GM12873 (cell line): ENCODE data around the gene PTPRG.

Source experiments
- TF ChIP-seq, protein P1 (sequence below): IDR thresholded peaks from 2 replicates; pipeline ENCODE4 v1.5.1; 2012; ENCODE audit warnings: low read depth, mild to moderate bottlenecking, moderate library complexity, low read length, control low read depth; ENCODE audit not compliant: insufficient read depth; ENCODE audit errors: missing control alignments

PTPRG gene

DNA sequence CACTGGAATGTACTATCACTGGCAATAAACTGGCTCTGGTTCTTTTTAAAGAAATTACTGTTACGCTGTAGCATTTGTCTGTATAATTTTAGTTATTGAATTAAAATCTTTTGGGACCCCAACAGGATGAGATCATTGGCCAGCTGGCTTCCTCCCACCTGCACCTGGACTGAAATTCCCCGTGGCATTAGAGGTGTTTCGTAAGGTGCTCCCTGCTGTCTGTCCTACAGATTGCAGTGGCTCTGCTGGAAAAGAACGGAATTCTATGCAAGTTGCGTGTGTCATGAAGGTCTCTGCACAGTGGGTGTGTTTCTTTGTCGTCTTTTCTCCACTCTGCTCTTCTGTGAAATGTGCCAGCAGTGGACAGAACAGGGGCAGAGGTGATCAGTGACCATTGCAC, 383.4 kb downstream of the PTPRG start:
- TF ChIP-seq, protein P1, sequence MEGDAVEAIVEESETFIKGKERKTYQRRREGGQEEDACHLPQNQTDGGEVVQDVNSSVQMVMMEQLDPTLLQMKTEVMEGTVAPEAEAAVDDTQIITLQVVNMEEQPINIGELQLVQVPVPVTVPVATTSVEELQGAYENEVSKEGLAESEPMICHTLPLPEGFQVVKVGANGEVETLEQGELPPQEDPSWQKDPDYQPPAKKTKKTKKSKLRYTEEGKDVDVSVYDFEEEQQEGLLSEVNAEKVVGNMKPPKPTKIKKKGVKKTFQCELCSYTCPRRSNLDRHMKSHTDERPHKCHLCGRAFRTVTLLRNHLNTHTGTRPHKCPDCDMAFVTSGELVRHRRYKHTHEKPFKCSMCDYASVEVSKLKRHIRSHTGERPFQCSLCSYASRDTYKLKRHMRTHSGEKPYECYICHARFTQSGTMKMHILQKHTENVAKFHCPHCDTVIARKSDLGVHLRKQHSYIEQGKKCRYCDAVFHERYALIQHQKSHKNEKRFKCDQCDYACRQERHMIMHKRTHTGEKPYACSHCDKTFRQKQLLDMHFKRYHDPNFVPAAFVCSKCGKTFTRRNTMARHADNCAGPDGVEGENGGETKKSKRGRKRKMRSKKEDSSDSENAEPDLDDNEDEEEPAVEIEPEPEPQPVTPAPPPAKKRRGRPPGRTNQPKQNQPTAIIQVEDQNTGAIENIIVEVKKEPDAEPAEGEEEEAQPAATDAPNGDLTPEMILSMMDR = no peak

DNA sequence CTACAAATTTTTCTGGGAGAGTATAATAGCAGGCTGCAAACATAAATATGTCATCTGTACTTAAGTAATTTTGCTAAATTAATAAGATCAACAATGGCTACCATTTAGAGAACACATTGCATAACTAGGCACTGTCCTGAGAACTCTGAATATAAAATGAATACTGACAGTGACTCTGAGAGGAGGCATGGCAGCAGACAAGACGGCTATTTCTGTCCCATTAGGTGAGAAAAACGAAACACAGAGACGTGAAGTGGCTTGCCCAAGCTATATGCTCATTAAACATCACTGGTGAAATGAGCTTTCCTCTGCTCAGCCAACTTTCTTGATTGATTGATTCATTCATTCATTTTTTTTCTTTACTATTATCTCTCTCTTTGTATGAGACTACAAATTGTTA, 384.3 kb downstream of the PTPRG start:
- TF ChIP-seq, protein P1 = no peak

- TF ChIP-seq, protein P1 = no peak
These were observed 385.4 kb downstream of the PTPRG start for GRCh38 chr3:61946570-61947324.

- TF ChIP-seq, protein P1 = no peak
These were observed 386.1 kb downstream of the PTPRG start for GRCh38 chr3:61947456-61947855.

DNA sequence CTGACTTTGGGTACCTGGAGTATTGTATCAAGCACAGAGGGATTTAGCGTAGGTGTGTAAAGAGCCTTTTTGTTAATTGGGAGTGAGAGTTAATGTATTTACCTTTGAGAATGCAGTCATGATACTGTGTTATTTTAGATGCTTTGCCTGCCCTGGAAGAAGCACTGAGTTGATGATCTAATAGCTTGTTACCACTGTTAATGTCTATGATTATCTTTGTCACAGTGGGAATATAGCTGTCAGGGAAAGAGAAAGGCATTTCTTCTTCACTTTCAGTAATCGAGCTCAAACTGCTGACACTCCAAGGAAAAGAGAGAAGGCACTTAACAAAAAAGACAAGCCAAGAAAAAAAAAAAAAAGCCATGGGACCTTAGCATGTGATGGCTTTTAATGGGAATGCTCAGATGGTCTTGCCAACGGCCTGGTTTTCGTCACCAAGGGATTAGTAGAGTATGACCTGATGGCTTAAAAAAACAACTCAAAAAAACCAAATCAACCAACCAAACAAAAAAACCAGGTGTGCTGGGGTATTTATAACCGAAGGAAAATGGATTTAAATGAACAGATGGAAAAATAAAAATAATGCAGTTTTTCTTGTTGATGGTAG, 387.4 kb downstream of the PTPRG start:
- TF ChIP-seq, protein P1 = no peak

DNA sequence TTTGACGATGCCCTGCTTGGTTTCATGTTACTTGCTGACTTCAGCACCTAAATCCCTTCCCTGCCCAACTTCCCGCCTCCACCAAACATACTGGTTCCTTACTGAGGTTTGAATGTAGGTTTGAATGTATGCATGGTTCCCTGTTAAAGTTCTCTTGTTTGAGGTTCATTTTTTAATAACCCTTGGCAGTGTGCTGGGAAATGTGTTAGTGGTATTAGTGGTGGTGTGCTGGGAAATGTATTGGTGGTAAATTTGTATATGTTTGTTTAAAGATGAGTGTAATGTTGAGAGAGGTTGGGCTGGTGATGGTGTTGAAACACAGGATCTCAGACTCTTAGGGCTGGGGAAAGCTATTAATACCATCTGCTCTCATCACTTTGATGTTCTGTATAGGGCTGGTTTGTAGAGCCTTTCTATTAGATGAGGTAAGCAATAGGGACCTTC, 392.7 kb downstream of the PTPRG start:
- TF ChIP-seq, protein P1 = no peak

DNA sequence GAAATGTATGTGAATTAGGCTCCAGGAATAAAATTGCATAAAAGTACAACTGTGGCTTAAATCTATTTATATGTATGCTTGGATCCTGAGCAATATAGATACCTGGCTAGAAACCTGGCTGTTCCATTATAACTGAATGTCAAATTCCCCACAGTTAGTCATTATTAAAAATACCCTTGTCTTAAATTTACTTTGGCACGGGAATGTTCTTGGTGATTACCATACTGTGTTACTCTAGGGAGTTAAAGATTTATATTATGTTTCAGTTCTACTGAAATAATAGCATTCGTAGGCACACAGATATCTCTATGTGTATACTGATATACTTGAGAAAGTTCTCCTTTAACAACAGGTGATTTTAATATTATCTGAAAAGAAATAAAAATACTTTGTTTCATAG, 394.1 kb downstream of the PTPRG start:
- TF ChIP-seq, protein P1 = no peak
